ENCODE results near the gene KTN1.

Gene KTN1

DNA sequence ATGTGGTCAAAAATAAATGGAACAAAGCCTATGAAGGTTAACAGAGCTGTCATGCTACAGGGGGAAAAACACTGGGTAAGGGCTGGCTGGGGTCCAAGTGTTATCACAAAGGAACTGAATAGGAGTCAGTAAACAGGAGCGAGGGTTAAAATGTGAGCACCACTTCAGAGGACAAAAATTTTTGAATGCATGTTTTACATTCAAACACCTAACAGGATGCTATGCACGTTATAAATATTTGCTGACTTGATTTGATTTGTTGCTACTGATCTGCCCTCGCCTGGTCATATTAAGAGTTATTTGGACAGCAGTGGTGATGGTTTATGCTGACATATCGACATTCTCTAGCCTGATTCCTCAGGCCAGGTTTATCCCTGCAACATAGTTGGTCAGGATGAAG, 7.4 kb upstream of the KTN1 start:
- no peak for DNase-seq

DNA sequence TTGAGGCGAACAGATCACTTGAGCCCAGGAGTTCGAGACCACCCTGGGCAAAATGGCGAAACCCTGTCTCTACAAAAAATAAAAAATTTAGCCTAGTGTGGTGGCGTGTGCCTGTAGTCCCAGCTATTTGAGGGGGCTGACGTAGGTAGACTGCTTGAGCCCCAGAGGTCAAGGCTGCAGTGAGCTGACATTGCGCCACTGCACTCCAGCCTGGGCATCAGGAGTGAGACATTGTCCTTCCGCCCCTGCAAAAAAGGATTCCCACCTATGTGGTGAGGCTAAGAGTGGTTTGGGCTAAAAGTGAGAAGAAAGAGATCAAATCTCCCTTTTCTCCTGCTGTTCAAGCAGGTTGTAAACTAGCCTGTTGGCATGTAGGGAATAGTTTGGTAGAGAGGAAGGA, 5.0 kb upstream of the KTN1 start:
- no peak for DNase-seq

DNA sequence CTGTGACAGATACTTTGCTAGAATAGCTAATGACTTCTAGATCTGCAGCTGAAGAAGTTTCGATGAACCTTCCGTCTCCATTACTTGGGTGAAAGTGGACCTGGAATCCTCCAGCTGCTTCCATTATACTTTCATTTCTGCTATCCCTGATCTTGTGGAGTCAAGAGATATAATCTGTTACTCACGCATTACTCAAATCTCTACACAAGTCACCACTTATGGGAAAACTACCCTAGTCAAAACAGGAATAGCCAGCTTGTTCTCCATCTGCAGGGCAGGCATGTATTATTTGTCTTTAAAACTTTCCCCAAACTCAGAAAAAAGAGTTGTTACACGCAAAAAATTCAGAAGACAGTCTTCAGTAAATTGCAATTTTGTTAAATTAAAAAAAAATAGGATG, 2.8 kb upstream of the KTN1 start:
- no peak for DNase-seq

DNA sequence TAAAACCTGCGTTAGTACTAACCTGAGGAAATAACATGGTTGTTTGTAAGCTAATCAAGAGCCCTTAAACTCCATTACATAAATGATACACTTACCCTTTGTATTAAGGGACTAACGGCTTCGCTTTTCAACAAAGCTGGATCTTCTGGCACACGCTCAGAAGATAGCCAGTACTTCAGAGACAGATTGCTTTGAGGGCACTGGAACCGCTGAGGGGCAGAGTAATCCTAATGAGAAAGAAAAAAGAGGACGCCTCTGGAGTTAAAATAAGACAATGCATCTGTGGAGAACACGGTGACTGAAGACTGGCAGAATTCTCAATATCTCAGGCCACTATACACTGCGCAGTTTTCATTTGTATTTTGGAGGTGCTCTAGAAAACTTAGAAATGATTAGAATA, 1.5 kb upstream of the KTN1 start:
- DNase-seq: no peak

DNA sequence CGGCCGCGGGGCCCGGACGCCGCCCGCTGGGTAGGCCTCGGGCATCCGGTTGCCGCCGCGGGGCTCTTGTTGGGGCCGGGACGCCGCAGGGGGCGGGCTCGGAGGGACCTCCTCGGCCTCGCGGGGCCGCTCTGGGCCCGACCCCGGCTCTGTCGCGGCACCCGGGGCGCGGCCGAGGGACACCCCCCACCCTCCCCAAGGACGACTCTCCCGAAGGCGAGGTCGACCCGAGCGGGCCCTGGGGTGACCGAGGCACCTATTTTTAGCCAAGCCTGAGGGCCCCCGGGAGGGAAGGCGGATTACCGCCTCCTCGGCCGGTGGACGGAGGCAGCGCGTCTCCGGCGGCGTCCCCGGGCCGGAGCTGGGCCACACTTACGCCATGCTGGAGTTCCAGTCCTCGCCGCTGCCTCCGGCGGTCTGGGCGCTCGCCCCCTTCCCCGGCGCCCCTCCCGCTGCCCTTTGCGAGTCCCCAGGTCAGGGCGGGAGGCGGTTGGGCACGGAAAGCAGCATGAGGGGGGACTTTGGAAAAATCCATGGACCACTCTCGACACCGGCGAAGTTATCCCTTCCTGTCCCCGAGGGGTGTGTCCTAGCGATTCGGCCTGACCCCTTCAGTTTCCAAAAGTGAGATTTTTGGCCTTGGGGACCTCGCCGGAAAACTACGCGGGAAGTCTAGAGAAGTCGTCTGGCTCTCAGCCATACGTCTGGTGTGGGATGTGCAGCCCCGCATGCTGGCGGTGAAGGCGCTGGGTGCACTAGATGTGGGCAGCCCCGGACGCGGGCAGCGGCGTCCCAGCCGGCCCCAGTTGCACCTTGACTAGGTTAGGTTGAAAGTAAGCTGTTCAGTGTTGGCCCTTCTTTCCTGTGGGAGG, 699 bp downstream of the KTN1 start:
- peak; percentile 30 to 66 (median 61) for DNase-seq

DNA sequence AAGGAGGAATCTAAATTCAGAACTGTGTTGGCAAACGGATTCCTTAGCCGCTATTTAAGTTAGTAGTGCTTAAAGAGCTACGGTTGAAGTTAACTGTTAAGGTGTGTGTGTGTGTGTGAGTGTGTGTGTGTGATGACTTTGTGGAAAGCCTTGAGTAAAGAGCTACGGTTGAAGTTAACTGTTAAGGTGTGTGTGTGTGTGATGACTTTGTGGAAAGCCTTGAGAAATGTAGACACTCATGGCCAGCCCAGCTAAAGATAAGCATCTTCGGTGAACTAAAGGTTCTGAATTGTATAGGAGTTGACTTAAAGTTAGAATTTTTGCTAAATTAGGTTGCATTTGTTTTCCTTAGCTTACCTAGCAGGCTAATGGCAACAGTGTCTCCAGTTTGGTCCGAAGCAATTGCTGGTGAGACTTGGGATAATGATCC, 1.4 kb downstream of the KTN1 start:
- peak in 2 of 6 experiments; percentile 51 to 64 for DNase-seq

DNA sequence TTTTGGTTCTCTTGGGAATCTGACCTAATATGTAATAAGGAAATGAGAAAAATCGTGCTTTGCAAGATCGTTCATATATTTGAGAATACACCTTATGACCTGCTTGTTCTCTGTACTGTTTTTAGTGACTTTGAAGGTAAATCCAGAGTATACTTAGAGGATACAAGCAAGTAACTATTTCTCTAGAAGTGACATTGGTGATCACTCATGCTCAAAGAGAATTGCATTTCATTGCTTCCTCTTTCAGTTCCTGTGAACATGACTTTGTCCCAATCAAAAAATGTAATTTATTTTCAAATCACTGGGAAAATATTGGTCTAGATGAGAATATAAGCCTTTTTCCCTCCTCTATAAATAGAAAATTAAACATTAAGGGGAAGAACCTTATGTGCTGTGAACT, 2.7 kb downstream of the KTN1 start:
- DNase-seq: no peak

DNA sequence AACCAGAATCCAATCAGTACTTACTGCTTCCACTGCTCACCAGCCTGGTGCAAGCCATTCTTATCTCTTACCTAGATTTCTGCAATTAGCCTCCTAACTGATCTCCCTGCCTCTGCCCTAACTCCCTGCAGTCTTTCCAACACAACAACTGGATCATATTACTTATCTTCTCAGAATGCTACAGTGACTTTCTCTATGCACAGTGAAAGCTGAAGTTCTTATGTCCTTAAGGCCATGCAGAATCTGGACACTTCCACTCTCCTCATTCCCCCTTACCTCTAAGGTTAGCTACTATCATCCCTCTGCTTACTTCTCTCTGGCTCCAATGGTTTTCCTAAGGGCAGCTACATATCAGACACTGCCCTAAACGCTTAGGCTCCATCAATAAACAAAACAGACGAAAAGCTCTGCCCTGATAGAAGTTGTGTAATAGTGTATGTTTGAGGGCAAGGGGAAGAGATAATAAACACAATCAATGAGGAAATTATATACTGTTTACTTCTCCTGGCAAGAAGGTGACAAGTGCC, 4.0 kb downstream of the KTN1 start:
- no peak for DNase-seq

DNA sequence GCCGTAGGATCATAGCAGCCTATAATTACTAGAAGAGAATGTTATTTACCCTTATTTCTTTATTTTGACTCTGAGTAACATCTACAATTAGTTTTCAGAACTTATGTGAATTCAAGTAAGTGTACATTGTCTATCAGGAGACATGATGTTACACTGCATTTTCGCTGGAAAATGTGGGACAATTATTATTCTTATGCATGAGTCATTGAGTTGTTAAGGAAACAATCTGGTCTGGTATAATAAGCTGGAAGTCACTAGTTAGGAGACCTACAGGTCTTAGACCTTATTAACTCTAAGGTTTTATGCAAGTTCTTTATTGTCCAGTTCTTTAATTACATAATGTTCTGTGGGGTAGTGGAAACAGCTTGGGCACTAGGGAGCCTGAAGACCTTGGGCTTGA, 5.8 kb downstream of the KTN1 start:
- DNase-seq: no peak

DNA sequence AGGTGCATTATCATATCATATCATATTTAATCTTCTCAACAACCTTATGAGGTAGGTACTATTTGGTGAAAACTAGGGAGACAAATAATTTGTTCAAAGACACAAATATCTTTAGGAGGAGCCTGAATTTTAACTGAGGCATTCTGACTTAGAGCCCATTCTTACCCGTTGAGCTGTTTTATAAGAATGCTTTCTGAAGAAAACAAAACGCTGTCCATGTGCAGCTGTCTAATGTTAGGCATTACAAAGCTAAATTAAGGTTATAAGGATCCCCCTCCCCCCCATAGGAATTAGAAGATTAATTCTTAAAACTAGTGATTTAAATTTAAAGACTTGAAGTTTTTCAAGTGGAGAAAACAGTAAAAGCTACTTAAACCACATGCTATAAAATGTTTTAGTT, 6.4 kb downstream of the KTN1 start:
- DNase-seq: no peak

DNA sequence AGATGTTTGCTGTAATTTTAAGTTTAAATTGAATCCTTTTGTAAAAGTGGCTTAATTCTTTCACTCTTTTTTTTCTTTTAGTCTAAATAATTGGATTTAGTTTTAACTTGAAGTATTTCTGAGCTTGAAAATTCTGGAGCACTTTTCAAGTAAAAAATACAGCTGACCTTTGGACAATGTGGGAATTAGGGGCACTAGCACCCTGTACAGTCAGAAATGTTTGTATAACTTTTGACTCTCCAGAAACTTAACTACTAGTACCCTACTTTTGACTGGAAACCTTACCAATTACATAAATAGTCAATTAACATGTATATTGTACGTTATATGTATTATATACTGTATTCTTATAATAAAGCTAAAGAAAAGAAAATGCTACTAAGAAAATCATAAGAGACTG, 7.8 kb downstream of the KTN1 start:
- no peak for DNase-seq

DNA sequence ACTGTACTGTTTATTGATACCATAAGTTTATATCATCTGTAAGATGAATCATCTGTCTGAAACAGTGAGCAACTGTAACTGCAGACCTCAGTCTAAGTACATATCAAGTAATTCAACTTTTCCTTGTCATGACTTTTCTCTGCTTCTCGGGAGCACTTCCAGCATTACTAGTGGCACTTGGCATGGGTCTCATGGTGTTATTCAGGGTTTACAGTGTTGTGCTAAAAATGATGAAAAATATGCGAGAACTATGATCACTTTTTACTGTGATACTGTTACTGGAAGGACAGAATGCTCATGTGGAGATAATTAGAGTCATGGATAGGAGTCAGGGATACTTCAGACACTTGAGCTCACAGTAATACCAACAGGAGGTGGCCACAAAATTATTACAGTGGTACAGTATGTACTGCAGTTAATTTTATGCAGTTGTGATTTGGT, 8.3 kb downstream of the KTN1 start:
- no peak for DNase-seq

DNA sequence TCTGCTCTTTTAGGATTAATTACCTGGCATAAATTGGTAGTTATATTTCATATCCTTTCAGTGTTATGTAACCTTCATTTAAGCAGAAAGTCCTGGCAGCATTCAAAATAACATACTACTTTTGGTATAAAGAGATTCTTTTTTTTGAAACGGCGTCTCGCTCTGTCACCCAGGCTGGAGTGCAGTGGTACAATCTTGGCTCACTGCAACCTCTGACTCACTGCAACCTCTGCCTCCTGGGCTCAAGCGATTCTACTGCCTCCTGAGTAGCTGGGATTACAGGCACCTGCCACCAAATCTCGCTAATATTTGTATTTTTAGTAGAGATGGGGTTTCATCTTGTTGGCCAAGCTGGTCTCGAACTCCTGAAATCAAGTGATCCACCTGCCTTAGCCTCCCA, 9.2 kb downstream of the KTN1 start:
- no peak for DNase-seq

DNA sequence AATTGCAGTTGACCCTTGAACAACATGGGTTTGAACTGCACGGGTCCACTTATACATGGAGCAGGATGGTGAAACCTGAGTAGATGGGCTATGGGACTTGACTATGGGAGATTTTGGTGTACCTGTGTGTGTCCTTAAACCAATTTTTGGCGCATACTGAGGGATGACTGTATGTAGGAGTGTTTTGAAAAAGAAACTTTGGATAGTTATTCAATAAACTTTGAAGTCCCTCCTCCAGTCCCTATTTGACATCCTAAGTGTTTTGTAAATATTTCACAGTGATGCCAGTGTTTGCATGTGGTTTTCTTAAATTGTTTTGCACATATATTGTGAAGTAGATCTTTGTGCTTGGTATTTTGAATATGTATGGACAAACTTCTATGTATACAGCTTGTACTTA, 12.4 kb downstream of the KTN1 start:
- DNase-seq: no peak

DNA sequence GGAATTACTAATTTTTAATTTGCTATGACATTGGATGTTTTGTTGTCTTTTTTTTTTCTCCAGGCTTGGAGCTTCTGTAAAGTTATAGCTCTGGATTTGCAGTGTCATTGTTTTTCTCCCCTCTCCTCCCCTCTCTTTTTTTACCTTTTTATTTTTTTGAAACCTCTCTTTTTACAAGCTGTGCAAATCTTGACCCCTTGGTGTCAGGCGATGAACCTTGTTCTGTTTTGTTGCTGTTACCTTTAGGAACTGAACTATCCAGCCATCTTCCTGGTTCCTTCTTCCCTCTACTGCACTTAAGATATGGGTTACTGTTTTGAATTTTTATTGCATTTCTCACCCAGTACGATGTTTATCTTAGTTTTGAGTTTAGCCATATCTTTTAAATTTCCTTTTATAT, 13.7 kb downstream of the KTN1 start:
- DNase-seq: no peak

DNA sequence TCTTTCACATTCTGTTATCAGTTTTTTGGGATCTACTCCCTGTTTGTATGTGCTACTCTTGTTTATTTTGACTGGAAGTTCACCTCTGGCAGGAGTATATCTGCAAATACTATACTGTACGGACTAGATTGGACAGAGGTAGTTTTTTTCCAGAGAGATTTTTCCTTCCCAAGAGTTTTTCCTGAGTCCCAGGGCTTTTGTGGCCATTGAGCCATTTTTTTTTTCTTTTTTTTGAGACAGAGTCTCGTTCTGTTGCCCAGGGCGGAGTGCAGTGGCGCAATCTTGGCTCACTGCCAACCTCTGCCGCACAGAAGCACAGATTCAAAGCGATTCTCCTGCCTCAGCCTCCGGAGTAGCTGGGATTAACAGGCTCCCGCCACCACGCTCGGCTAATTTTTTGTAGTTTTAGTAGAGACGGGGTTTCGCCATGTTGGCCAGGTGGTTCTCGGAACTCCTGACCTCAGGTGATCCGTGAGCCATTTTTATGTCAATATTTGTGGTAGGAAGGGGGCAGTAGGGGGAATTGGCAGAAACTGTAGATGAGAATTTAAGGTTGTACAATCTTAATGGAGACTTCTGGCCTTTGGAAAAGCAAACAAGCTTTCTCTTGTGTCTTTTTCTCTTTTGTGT, 19.4 kb downstream of the KTN1 start:
- no peak for DNase-seq

DNA sequence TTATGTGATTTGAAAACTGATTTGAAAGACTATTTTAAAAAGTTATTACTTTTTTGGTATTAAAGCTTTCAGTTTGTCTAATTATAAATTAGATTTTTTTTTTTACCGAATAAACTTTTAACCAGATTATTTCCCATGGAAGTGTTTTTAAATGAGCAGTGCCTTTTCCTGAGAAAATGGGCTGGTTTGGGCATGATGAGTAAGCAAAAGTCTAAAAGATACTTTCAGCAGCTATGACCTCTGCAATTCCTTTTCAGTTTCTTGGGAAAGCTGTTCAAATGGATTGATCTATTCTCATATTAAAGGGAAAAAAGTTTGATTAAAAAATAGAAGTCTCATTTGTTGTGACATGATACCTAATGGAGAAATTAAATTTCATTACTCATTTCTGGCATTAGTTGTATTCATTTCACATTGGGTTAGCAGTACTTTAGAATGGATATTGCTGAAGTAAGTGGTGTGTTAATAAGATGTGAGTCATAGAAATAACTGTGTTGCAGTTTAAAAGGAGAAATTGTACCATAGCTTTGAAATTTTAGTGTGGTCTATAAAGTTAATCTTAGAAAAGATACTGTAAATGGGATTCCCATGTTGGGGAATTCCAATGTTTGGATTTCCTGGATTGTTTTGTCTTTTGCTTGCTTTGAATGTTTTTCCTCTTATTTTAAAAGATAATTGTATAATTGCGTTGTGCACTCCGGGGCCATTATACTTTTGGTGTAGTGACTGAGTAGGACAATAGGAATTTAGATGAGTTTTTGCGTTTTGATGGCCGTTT, 21.0 kb downstream of the KTN1 start:
- DNase-seq: no peak

DNA sequence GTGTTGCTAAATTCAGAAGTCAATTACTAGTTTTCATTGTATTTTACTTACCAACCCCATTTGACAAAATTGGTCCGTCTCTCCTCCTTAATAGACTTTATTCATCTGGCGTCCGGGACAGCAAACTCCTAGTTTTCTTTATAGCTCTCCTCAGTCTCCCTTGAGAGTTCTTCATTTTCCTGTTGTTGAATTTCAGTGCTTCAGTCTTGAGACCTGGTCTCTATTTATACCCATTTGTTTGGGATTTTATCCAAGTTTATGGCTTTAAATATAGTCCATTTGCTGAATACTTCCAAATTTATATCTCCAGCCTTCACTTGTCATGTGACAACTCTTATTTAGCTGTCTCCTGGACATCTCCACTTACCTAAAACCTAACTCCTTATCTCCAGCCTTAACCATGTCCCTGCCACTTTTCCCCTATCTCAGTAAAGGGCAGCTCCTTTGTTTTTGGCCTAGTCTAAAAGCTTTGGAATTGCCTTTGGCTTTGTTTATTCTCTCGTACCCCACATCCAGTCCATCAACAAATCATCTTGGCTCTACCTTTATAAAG, 23.5 kb downstream of the KTN1 start:
- DNase-seq: no peak

DNA sequence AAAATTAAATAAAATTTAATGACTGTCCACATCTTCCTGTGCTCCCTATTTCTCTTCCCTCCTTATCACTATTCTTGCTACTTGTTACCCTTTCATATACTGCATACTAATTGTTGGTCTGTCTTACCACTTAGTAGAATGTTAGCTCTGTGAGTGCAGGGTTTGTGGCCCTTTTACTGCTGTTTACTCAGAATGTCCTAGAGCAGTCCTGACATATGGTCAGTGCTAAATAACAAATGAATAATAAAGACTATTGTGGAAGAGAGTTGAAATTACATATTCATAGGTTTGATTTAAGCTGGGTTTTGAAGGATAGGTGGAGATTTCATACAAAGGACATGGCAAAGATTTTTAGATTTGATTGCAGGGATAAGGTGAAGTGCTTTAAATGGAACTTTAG, 24.5 kb downstream of the KTN1 start:
- DNase-seq: no peak

DNA sequence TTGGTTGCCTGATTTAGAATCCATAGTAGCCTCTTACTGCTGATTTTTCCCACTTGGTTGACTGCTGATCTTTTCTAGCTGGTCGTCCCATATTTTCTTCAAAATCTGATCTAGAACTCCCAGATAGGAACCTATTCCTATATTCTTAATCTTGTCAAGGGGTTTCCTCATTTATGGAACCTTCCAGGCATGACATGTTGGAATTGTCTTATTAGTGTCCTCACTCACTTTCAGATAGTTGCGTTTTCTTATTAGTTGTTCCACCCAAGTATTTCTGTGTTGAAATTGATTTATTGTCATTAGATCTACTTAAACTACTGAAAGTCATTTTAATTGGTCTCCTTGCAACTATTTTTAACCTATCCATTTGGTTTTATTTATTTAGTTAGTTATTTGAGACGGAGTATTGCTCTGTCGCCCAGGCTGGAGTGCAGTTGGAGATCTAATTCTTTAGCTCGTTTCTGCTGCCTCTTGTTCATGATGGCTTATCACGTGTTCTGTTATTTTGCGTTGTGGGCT, 25.0 kb downstream of the KTN1 start:
- no peak for DNase-seq

DNA sequence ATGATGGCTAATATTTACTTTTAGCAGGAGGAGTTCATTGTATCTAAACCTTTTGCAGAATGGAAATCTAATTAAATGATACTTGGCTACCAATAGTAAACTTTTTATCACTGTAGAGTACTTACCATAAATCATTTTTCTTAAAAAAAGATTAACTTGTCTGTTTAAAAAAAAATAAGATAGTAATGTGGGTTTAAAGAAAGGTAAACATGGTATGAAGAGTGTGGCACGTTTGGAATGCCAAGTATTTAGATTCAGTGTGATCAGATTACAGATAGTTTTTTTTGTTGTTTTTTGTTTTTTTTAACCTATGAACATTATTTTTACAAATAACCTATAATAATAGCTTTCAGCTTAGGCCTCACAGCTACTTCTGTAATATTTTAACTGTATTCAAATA, 25.8 kb downstream of the KTN1 start:
- DNase-seq: no peak

DNA sequence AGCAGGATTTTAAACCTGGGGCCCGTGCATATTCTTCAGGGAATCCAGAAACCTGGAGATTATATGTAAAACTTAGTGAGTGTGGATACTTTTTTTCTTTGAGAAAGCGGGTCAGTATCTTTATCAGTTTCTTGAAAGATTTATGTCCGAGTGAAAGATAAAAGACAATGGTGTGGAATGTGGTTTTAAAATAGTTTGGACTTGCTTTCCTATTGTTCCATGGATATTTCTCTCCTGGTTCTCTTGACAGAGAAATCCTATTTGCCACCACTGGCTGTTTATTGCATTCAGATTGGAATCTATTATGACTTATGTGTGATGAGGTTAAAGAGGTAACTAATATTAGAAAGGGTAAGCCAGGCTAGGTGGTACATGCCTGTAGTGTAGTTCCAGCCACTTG, 27.4 kb downstream of the KTN1 start:
- DNase-seq: no peak

DNA sequence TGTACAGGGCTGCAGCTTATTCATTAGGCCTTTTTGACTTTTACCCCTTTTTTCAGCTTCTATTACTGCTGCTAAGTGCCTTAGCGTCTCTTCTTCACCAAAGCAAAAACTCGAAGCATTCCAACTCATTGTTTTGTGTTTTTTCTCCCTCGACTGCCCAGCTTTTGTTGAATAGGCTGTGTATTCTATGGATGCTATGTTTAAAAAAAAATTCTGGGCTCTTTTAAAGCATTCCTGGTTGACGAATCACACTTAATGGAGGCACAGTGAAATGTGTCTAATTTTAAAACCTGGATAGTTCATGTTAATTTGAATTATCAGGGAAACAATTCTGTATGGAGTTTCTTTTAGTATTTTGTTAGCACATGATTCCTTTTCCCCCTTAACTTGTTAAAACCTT, 29.7 kb downstream of the KTN1 start:
- no peak for DNase-seq

Measured in stimulated activated naive CD4-positive, alpha-beta T cell (primary cell).